ENCODE results near the gene RNU6-7.

The RNU6-7 gene

GRCh38 chr14:32205984-32206383 lies 4.1 kb downstream of the RNU6-7 start:
- no peak for DNase-seq

- no peak for DNase-seq
These were observed 4.7 kb downstream of the RNU6-7 start for GRCh38 chr14:32206552-32206951.

- DNase-seq = no peak
These were observed 6.6 kb downstream of the RNU6-7 start for GRCh38 chr14:32208490-32208889.

DNA sequence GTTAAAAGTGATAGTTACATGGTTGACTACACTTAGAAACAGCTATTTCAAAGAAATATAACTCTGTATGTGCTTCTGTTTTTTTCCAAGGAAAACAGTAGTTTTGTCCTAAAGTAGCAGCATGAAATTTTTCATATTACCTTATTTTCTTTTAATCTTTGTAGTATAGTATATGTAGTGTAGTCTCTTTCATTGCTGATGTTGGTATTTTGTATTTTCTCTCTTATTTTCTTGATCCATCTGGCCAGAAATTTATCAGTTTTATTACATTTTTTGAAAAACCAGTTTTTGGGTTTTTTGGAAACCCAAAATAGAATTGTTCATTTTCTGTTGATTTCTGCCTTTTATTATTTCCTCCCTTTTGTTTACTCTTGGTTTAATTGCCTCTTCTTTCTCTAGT lies 7.6 kb downstream of the RNU6-7 start:
- DNase-seq = no peak

GRCh38 chr14:32211068-32211404 lies 9.2 kb downstream of the RNU6-7 start:
- no peak for DNase-seq

DNA sequence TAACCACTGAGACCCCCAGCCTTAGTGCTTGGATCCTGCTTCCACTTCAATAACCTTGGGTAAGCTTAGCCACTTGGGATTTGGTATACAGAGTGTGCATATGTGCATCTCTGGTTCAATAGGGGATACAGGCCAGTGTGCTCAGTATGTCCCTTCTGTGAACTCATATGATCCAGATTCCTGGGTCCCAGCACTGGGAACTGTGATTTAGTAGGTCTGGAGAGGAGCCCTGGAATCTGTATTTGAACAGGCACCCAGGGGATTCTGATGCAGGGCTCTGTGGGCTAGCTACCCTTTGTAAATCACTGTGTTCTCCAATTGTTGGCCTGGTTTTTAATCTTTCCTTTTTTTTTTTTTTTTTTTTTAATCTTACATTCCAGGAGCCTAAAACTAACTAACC lies 11.0 kb downstream of the RNU6-7 start:
- DNase-seq = no peak

- no peak for DNase-seq
These were observed 15.5 kb downstream of the RNU6-7 start for GRCh38 chr14:32217301-32217700.

DNA sequence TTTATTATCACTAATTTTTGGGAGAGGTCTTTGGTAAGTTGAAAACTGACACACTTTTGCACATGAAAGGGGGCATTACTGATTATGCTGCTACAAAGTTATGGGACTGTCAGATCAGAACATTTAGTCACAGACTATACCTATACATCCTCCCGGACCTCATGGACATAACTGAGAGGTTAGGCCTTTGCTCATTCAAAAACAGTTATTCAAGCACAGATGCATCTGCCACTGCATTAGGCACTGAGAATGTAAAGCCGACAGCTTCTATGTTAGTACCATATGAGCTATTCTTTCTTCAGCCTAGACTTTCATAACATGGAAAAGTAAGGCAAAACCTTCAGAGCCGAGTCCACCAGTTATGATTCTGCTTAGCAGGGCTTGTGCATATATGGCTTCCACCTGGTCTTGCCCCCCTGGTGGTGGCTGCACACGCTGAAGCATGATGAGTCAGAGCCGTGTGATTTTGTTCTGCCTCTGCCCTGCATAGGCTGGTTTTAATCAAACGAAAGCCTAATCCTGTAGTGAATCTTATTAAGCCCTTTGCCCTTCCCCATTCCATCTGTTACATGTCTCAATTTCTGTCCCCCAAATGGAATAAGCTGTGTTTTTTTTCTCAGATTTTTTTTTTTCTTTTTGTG lies 23.0 kb downstream of the RNU6-7 start:
- no peak for DNase-seq

GRCh38 chr14:32225378-32225920 lies 23.6 kb downstream of the RNU6-7 start:
- no peak for DNase-seq

GRCh38 chr14:32226056-32226455 lies 24.2 kb downstream of the RNU6-7 start:
- DNase-seq = no peak

DNA sequence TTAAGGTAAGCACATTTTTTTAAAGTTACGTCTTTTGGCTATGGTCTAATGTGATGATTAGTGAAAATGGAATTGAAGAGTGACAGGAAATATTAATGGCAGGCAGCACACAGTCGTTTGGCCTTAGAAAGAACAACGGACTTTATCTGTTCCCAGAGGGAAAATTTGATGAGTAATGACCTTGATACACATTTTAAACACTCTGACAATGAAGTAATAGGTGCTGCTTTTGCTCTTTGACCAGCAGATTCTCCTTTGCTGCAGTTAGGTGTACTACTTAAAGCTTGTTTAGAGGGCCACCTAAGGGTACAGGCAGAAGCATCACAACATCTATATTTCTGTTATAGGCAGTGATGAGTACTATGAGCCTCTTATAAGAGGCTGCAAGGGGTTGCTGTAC lies 28.3 kb downstream of the RNU6-7 start:
- no peak for DNase-seq

DNA sequence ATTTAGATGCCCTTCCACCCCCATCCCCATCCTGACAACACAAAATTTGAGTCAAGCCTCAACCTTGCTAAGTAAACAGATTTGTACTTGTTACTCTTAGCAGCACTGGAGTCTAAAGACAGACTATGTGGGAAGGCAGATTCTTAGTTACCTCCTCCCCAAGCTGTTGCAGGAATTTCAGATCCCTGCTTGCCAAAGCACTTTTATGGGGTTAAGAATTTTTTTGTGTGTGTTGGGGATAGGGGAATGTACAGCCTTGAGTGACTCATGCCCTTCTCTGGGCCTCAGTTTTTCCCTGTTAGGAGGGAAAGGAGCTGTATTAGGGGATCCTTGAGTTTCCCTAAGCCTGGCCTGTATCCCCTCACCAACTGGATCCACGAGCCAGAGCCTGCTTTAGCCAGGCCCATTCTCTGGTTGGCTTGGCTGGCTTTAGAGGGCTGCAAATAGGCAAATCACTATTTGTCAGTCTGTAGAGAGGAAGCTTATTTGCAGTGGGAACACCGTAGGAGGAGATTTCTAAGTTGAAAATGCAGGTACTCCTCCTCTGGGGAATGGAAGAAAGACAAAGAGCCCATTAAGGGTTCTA lies 28.9 kb downstream of the RNU6-7 start:
- DNase-seq = no peak

GRCh38 chr14:32232481-32232880 lies 30.6 kb downstream of the RNU6-7 start:
- DNase-seq = no peak

GRCh38 chr14:32233260-32233659 lies 31.4 kb downstream of the RNU6-7 start:
- DNase-seq = no peak

- no peak for DNase-seq
These were observed 42.6 kb downstream of the RNU6-7 start for GRCh38 chr14:32244404-32244803.

DNA sequence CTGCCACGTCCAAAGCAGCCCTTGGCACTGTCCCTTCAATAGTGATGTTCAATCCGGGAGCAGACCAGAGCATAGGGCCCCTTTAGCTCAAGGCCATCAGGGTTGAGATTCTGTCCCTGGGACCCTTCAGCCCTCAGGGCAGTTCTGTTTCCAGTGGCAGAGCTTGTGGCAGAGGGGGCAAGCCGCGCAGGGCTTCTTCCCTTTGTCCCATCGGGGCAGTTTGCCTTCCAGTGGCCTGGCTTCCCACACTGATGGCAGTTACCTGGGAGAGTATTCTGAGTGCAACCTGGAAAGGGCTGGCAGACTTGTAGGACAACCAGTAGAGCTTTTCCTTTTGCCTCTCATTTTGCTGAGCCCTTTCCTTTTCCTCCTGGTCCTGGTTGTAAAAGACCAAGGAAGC lies 44.9 kb downstream of the RNU6-7 start:
- no peak for DNase-seq

- no peak for DNase-seq
These were observed 47.5 kb downstream of the RNU6-7 start for GRCh38 chr14:32249371-32249770.

DNA sequence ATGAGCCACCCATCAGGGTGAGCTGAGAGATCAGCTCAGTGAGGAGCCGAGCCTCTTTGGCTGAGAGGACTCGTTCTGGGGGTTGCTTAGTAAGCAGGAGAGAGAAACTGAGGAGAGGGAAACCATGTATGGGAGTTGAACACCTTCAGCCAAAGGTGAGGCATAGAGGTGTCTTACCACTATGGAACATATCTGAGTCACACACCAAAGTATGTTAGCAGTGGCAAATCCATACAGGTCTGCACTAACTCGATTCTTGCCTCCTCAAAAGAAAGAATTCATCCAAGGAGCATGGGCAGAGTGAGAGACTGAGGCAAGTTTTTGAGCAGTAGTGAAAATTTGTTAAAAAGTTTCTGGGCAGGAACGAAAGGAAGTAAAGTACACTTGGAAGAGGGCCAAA lies 47.9 kb downstream of the RNU6-7 start:
- DNase-seq = no peak

DNA sequence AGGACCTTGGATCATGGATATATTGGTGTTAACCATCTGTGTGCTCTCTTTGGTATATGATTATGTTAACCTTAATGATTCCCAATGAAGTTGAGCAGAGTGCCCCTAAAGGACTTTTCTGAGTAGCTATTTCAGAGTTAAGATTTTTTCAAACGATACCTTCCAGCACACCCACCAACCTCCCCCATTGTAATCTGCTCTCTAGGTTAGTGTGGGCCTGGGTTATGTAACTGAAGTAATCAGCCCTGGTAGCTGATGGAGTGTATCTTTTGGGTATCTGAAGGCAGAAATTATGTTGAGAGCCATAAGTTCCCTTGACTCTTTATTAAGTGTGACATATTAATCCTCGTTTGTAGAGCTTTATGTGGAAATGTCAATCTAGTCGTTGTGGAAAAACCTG lies 48.8 kb downstream of the RNU6-7 start:
- DNase-seq = no peak

DNA sequence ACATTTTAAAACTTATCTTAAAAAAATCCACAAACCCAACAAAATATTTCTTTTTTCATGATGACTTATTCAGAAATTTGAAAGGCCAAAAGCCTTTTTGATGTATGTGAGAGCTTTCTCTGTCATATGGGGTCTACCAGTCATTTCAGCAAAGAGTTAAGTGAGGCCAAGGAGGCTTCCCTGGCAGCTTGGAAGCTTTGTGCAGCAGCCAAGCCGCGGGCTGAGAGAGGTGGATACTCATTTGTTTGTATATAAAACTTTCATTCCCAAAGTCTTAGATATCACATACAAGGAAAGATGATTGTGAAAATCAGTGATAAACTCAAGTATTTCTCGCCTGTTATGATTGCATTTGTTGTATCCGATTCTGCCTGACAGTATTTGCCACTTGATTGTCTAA lies 49.7 kb downstream of the RNU6-7 start:
- DNase-seq = no peak

Measured in stimulated activated CD4-positive, alpha-beta T cell treated with anti-CD3 and anti-CD28 coated beads, Interleukin-2, amount 100 ng/mL, for 48 hours (primary cell).